Esophagus muscularis mucosa (tissue), 4 donors: ENCODE results near the gene KCNJ18. TPM values are rescaled to one million over a fixed set of nuclear protein-coding genes. Genes with fewer than 3 reads are reported as not detected.
"Not testable (repeated sequence)": the region's sequence is repeated elsewhere in the genome, so short reads cannot be mapped to it uniquely, and the experiment has no call there.

ENCODE experiments used
- DNase-seq: peaks from one replicate; pipeline ENCODE4 v3.0.0-alpha.2; 2017; ENCODE audit errors: extremely low spot score
- H3K27ac ChIP-seq, 4 donors: fragments of 200-600 bp; sonication (generic); replicated peaks in 1 of 4; 1 replicate in 3 of 4; 2 replicates in 1 of 4; pipeline ENCODE4 v1.5.1; 2016 to 2019; ENCODE audit warnings: mild to moderate bottlenecking in 1 of 4
- H3K27me3 ChIP-seq, 4 donors: fragments of 200-600 bp; sonication (generic); one replicate each; pipeline versions ENCODE4 v1.5.1 to v1.6.0; 2016 to 2019
- H3K36me3 ChIP-seq, 4 donors: fragments of 200-600 bp; sonication (generic); one replicate each; pipeline ENCODE4 v1.5.1; 2016 to 2019
- H3K4me1 ChIP-seq, 4 donors: fragments of 200-600 bp; sonication (generic); one replicate each; pipeline ENCODE4 v1.5.1; 2016 to 2019
- H3K4me3 ChIP-seq, 4 donors: fragments of 200-600 bp; sonication (generic); 1 replicate in 2 of 4; 2 replicates in 2 of 4; pipeline ENCODE4 v1.5.1; 2016 to 2019; ENCODE audit warnings: mild to moderate bottlenecking in 4 of 4, moderate library complexity in 1 of 4
- H3K9me3 ChIP-seq, 4 donors: fragments of 200-600 bp; sonication (generic); 1 replicate in 3 of 4; 2 replicates in 1 of 4; pipeline ENCODE4 v1.5.1; 2016 to 2019
- EP300 ChIP-seq: sonication (generic); formaldehyde crosslinking; IDR thresholded peaks from one replicate; pipeline ENCODE4 v1.6.1; 2017; ENCODE audit warnings: antibody characterized with exemption
- POLR2A ChIP-seq: fragments of 450-650 bp; IDR thresholded peaks from one replicate; pipeline ENCODE4 v1.6.1; 2017; ENCODE audit warnings: antibody characterized with exemption, moderate library complexity, mild to moderate bottlenecking, low read depth
- POLR2AphosphoS5 ChIP-seq, 2 donors: sonication (generic); formaldehyde crosslinking; IDR thresholded peaks; one replicate each; pipeline ENCODE4 v1.6.1; 2017; ENCODE audit warnings: antibody characterized with exemption in 2 of 2
- WGBS: methylation state at CpG from one replicate; pipeline ENCODE4 v1.1.5; 2018; 5-methylcytosine and 5-hydroxymethylcytosine counted together
- intact Hi-C: fragments of 100-400 bp; cut with DNase I; formaldehyde crosslinking; loops from one replicate; pipeline ENCODE4 v1.15.1; 2023
- total RNA-seq, 4 donors: library from RNA; depleted of rRNA; stranded (reverse); fragments of >200 nt; gene quantifications; one replicate each; pipeline versions ENCODE4 v1.1.0 to v1.2.1, GENCODE V29; 2016
- TF ChIP-seq, protein P1 (sequence below), 3 experiments: fragments of 200-600 bp in 2 of 3; fragments of 450-650 bp in 1 of 3; sonication (generic) in 2 of 3; IDR thresholded peaks; one replicate each; pipeline ENCODE4 v1.5.1; 2017 to 2019; ENCODE audit warnings: antibody characterized with exemption in 3 of 3, mild to moderate bottlenecking in 2 of 3, moderate library complexity in 1 of 3

KCNJ18 gene
- total RNA-seq, 4 donors from 2014 or later: not detected

DNA sequence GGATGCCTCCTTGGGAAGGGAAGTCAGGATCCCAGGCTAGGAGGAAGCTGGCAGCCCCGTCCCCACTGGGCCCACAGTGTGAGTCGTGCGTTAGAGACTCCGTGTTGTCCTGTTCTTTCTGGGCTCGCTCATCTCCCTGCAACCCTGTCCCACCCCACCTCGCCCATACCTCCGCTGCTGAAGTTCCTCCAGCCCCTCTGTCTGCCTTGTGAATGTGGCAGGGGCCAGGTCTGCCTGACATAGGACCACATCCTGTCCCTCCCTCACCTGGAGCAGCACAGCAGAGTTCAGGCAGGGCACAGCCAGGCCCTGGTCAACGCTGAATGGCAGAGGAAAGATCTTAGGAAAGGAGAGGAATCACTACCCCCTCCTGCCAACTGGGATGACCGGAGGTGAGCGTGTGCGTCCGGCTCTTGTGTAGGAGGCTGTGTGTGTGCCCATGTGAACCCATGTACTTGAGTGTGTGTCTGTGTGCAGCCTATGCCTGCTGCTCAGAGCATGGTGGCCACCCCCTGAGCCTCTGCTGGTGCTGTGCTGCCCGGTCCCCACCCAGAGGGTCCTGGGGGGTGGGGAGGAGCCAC is 12.8 kb downstream of the KCNJ18 start:
- H3K9me3 ChIP-seq: no peaks in the 10 kb centered on the region
- H3K4me1 ChIP-seq: no peaks in the 10 kb centered on the region
- 76% methylated on average over 13 of the region's 13 CpGs for WGBS
- TF ChIP-seq POLR2A: no peak
- no peak for TF ChIP-seq EP300
- no peak for TF ChIP-seq POLR2AphosphoS5 (IDR thresholded peaks at IDR 0.05)
- TF ChIP-seq, protein P1, sequence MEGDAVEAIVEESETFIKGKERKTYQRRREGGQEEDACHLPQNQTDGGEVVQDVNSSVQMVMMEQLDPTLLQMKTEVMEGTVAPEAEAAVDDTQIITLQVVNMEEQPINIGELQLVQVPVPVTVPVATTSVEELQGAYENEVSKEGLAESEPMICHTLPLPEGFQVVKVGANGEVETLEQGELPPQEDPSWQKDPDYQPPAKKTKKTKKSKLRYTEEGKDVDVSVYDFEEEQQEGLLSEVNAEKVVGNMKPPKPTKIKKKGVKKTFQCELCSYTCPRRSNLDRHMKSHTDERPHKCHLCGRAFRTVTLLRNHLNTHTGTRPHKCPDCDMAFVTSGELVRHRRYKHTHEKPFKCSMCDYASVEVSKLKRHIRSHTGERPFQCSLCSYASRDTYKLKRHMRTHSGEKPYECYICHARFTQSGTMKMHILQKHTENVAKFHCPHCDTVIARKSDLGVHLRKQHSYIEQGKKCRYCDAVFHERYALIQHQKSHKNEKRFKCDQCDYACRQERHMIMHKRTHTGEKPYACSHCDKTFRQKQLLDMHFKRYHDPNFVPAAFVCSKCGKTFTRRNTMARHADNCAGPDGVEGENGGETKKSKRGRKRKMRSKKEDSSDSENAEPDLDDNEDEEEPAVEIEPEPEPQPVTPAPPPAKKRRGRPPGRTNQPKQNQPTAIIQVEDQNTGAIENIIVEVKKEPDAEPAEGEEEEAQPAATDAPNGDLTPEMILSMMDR (IDR thresholded peaks at IDR 0.05): no peak
- H3K27ac ChIP-seq: no peak overlapping the region
- DNase-seq: no peak
- no peaks in the 10 kb centered on the region for H3K36me3 ChIP-seq
- intact Hi-C loops: no loop called here
- H3K4me3 ChIP-seq: no peak overlapping the region
- H3K27me3 ChIP-seq: no peaks in the 10 kb centered on the region

DNA sequence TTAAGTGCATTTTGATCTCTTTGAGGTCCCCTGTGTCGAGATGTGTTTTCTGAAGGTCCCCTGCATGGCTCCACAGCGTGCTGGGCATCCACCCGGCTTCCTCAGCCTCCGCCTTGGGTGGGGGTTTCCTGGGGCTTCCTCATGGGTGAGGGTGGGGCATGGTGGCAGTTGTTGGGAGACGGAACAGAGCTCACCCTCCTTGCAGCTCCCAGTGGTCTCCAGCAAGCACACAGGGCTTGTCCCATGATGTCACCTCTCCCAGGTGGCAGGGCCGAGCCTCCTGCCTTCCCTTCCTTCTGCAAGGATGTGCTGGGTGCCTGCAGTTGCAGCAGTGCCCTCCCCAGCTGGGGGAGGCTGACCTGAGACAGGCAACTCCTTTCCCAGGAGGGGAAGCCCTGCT is 13.4 kb downstream of the KCNJ18 start:
- WGBS: 72% methylated on average over 4 of the region's 6 CpGs

DNA sequence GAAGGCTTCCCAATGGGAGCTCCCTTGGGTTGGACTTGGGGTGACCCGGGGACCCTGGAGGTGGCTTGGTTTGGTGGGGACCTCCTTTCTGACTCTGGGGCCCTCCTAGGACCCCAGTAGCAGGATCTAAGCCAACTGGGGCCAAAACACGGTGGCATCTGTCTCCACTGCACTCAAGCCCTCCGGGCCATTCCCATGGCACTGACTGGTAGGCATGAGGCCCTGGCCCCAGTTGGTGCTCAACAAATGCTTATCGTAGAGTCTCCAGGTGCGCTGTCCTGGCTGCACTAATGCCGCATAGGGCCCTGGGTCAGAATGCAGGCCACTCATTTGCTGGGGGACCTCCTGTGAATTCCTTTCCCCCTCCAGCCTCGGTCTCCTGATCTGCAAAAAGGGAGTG is 14.2 kb downstream of the KCNJ18 start:
- H3K4me1 ChIP-seq, H3K9me3 ChIP-seq, H3K36me3 ChIP-seq, DNase-seq, intact Hi-C loops, H3K4me3 ChIP-seq, H3K27me3 ChIP-seq, H3K27ac ChIP-seq: not testable (repeated sequence)
- WGBS: 78% methylated on average over 7 of the region's 7 CpGs

More for the DNA sequence above, 13.4 kb downstream of the KCNJ18 start:
- H3K4me3 ChIP-seq, H3K4me1 ChIP-seq, H3K9me3 ChIP-seq, H3K36me3 ChIP-seq, H3K27me3 ChIP-seq, intact Hi-C loops, DNase-seq, H3K27ac ChIP-seq: not testable (repeated sequence)

DNA sequence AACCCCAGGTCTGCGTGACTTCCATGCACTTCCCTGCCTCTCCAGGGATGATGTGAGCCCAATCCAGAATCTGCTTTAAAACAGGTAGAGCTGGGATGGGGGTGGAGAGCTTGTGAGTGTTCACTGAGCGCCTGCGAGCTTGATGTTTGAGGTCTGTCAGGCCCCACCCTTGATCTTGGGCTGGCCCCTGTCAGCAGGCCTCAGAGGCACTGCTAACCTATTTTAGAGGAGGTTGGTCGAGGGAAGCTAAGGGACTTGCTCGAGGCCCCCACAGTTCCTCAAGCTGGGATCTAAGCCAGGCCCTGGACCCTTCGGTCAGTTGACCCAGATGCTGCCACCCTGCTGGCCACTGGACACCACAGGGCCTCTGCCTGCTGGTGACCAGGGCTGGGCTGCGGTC is 14.8 kb downstream of the KCNJ18 start:
- intact Hi-C loops, DNase-seq, H3K27ac ChIP-seq, H3K4me1 ChIP-seq, H3K9me3 ChIP-seq, H3K36me3 ChIP-seq, H3K27me3 ChIP-seq, H3K4me3 ChIP-seq: not testable (repeated sequence)
- WGBS: 80% methylated on average over 2 of the region's 7 CpGs

DNA sequence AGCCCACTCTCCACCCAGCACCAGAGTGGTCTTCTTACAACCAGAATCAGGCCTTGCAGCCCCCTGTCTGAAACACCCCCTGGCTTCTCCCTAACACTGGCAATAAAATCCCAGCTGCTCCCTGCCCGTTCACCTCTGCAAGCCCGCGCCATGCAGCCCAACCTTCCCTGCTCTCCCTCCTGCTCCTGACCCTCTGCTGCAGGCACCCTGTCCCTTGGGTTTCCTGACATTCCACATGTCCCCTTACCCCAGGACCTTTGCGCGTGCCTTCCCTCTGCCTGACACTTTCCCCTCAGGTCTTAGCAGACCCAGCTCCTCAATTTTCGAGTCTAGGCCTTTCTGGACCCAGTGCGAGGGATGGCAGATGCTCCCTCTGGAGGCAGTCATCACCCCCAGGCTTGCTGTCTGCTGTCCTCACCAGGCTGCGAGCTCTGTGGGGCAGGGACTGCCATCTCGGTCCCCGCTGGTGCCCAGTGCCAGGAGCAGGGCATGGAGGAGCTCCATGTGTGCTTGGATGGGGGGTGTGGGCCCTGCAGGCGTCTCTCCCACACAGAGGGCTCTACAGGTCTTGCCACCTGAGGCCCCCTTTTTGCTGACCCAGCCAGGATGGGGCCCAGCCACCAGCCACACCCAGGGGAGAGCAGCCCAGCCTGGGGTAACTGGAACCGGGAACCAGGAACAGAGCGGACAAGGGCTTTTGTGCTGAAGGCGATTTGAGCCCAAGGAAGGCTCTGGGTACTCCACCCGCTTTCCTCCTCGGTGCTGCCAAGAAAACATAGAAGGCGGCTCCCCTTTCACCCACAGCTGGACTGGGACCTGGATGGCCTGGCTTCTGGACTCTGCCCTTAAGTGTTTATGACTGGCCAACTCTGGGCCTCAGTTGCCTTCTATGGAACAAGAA is 15.6 kb downstream of the KCNJ18 start:
- 85% methylated on average over 9 of the region's 17 CpGs for WGBS
- DNase-seq, H3K27me3 ChIP-seq, intact Hi-C loops, H3K27ac ChIP-seq, H3K9me3 ChIP-seq, H3K36me3 ChIP-seq, H3K4me3 ChIP-seq, H3K4me1 ChIP-seq: not testable (repeated sequence)

DNA sequence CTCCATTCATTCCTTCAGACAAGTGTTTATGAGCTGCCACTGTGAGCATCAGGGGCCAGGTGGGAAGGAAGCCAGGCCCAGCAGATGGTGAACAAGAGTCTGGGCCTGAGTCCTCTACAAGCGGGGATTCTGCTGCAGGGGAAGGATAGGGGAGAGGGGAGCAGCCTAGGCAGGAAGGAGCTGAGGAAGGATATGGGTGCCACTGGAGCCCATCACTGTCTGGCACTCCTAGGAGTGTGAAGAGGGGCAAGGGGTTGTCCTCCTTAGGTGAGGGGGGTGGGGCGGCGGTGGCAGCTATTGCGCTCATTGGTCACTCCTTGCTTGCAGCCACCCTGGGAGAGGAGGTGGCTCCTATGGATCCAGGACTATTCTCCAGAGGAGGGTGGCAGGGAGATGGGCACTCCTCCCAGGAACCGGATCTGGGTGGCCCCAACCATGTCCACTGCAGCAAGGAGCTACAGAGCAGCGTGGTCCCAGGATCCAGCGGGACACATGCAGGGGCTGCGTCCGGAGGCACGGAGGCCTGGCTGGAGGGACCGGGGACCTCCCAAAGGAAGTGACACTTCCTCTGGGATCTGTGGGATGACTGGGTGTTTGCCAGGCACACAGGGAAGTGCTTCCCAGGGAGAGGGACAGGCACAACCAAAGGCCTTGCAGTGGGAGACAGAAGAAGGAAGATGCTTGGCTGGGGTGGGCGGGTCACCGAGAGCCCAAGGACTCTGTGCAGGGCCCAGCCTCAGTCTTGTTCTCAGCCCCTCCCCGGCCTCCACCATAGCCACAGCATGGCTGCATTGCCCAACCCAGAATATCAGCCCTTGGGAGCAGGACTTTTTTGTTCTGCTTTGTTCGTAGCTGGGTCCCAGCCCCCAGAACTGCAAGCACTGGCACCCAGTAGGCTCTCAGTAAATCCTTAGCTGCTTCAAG is 16.6 kb downstream of the KCNJ18 start:
- not testable (repeated sequence) for DNase-seq
- WGBS: 76% methylated on average over 14 of the region's 15 CpGs

DNA sequence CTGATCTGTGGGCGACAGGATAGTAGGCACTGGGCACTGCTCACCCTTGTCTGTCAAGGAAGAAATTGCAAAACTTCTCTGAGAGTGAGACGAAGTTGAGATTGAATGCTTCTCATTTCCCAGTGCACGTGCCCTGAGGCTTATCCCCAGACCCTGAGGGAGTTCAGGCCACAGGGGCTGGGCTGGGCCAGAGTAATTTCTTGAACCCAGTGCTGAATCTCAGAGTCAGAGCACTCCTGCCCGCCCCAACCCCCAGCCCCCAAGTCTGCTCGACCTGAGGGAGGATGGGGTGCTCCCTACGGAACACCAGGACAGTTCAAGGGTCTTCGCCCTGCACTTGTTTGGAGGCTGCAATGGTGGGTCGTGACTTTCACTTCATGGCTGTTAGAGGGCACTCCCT is 17.7 kb downstream of the KCNJ18 start:
- not testable (repeated sequence) for H3K36me3 ChIP-seq, DNase-seq
- WGBS: no CpG with 5 or more reads among the region's 8 CpGs

More for the DNA sequence above, 16.6 kb downstream of the KCNJ18 start:
- H3K9me3 ChIP-seq, H3K4me1 ChIP-seq, H3K36me3 ChIP-seq, H3K27ac ChIP-seq, H3K27me3 ChIP-seq, H3K4me3 ChIP-seq, intact Hi-C loops: not testable (repeated sequence)

DNA sequence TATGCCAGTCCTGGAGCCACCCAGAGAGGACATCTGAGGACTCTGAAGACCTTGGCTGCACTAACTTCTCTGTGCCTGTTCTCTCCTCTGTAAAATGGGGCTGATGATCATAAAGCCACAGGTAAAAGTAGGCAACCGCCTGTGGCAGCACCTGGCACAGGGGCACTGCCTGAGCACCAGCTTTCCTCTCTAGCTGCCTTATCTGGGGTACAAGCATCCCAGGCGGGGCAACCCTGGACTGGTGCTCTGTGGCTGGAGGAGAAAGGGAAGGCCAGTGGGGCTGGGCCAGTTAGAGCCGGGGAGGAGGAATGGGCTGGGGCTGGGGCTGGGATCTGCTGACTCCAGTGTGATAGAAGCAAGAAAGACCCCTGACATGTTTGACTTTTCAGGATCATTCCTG is 18.2 kb downstream of the KCNJ18 start:
- H3K9me3 ChIP-seq, intact Hi-C loops, H3K4me1 ChIP-seq, DNase-seq, H3K27ac ChIP-seq, H3K4me3 ChIP-seq, H3K36me3 ChIP-seq, H3K27me3 ChIP-seq: not testable (repeated sequence)
- 65% methylated on average over 2 of the region's 3 CpGs for WGBS

More for the DNA sequence above, 17.7 kb downstream of the KCNJ18 start:
- H3K4me1 ChIP-seq, H3K27me3 ChIP-seq, H3K4me3 ChIP-seq, intact Hi-C loops, H3K27ac ChIP-seq, H3K9me3 ChIP-seq: not testable (repeated sequence)
